ENCODE results near the gene FOXM1. TPM values are rescaled to one million over a fixed set of nuclear protein-coding genes. Genes with fewer than 3 reads are reported as not detected.

The FOXM1 gene
- total and polyA plus RNA-seq, 10 of the 15 experiments (the other 5 are each of a cell fraction or from before 2014, with no cell fraction given) = 15.1 to 63.2 (median 34.2) TPM

DNA sequence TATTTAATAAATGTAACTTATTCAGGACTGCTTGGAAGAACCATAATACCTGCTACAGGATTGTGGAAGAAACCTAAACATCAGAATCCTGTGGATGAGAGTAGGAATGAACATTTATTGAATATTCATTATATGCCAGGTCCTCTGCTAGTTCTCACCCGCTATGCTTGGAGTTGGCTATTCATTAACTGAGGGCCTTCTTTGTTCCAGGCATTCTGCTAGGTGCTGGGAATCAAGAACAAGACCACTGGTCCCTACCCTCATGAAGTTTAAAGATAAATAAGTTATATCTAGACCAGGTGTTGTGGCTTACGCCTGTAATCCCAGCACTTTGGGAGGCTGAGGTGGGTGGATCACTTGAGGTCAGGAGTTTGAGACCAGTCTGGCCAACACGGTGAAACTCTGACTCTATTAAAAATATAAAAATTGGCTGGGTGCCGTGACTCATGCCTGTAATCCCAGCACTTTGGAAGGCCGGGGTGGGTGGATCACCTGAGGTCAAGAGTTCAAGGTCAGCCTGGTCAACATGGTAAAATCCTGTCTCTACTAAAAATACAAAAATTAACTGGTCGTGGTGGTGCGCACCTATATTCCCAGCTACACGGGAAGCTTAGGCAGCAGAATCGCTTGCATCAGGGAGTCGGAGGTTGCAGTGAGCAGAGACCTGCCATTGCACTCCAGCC is 9.9 kb upstream of the FOXM1 start (continued):
- TF ChIP-seq, protein P1, sequence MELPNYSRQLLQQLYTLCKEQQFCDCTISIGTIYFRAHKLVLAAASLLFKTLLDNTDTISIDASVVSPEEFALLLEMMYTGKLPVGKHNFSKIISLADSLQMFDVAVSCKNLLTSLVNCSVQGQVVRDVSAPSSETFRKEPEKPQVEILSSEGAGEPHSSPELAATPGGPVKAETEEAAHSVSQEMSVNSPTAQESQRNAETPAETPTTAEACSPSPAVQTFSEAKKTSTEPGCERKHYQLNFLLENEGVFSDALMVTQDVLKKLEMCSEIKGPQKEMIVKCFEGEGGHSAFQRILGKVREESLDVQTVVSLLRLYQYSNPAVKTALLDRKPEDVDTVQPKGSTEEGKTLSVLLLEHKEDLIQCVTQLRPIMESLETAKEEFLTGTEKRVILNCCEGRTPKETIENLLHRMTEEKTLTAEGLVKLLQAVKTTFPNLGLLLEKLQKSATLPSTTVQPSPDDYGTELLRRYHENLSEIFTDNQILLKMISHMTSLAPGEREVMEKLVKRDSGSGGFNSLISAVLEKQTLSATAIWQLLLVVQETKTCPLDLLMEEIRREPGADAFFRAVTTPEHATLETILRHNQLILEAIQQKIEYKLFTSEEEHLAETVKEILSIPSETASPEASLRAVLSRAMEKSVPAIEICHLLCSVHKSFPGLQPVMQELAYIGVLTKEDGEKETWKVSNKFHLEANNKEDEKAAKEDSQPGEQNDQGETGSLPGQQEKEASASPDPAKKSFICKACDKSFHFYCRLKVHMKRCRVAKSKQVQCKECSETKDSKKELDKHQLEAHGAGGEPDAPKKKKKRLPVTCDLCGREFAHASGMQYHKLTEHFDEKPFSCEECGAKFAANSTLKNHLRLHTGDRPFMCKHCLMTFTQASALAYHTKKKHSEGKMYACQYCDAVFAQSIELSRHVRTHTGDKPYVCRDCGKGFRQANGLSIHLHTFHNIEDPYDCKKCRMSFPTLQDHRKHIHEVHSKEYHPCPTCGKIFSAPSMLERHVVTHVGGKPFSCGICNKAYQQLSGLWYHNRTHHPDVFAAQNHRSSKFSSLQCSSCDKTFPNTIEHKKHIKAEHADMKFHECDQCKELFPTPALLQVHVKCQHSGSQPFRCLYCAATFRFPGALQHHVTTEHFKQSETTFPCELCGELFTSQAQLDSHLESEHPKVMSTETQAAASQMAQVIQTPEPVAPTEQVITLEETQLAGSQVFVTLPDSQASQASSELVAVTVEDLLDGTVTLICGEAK (IDR thresholded peaks at IDR 0.05; ENCODE audit: borderline replicate concordance) = no peak
- no peak for TF ChIP-seq CHD2 (IDR thresholded peaks at IDR 0.05; ENCODE audit: borderline replicate concordance, low read depth, low read length)
- no peak for TF ChIP-seq RB1 (IDR thresholded peaks at IDR 0.05; ENCODE audit: borderline replicate concordance)
- TF ChIP-seq TAF1 (IDR thresholded peaks at IDR 0.05; ENCODE audit: borderline replicate concordance, low read depth, low read length) = no peak
- no peak for TF ChIP-seq ASH2L (IDR thresholded peaks at IDR 0.05; ENCODE audit: borderline replicate concordance, low read depth)

DNA sequence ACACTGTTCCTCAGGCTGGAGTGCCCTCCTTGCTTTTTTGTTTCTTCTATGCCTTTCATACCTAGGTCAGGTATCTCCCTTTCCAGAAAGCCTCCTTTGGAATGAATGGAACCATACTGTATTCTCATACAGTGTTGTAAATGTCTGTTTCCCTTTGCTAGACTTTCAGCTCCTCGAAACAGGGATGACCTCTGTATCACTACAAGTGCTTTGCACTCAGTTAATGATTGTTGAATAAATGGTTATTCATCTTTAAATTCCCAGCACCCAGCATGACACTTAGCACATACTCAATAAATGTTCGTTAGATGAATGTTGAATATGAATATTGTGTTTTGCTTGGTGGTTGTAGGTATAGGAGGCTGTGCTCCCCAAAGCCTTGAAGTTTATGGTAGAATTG is 7.8 kb upstream of the FOXM1 start:
- FAIRE-seq = no peak
- Histone ChIP-seq H3K79me2 (ENCODE audit: control insufficient read depth, insufficient read depth, low read length) (peaks cover 20% of the 10 kb centered on the region), H4K20me1 (ENCODE audit: control insufficient read depth, insufficient read depth) (no peaks in the 10 kb centered on the region), H3K9me3 (replicated peaks; ENCODE audit: control insufficient read depth, insufficient read depth, low read length) (no peaks in the 10 kb centered on the region), H3K4me3 (no peak overlapping the region), H2AFZ (ENCODE audit: control insufficient read depth, low read depth, low read length) (no peak overlapping the region), H3K4me2 (ENCODE audit: control insufficient read depth, insufficient read depth) (no peak overlapping the region), H3K36me3 (ENCODE audit: control insufficient read depth in 2 of 2, insufficient read depth in 2 of 2, low read length in 1 of 2) (peaks cover 0 to 5% of the 10 kb centered on the region in 2 experiments; a peak in 2 of 4 replicates), H3K9ac (ENCODE audit: control insufficient read depth, insufficient read depth, low read length) (no peak overlapping the region), H3K4me1 (ENCODE audit: control insufficient read depth, insufficient read depth, low read length) (no peaks in the 10 kb centered on the region), H3K27me3 (replicated peaks in 1 of 2; ENCODE audit: control insufficient read depth in 2 of 2, insufficient read depth in 2 of 2, low read length in 1 of 2) (no peaks in the 10 kb centered on the region), H3K27ac (ENCODE audit: control insufficient read depth, insufficient read depth) (no peak overlapping the region)
- no peak for DNase-seq (ENCODE audit: low read depth, low spot score)
- CTCF ChIA-PET = interaction anchor here (0.7 to 2.3 kb wide), 9 partner anchors 10 to 153 kb away, joined by 3 to 11 read pairs (median 5); no protein-coding TSS in a partner anchor
- RAD21 ChIA-PET (ENCODE audit: unreplicated experiment) = interaction anchor here (1.0 to 1.1 kb wide), 3 partner anchors 59 to 157 kb away, joined by 3 to 10 read pairs (median 6); no protein-coding TSS in a partner anchor
- in situ Hi-C loops (cut with MboI) (no loop called here), intact Hi-C loops (cut with micrococcal nuclease; ENCODE audit: unreplicated experiment) (loop anchor here (1.0 kb wide), 1 partner anchor 156 kb away; no protein-coding TSS in a partner anchor)
- ATAC-seq = peak; percentile 21
- SMC1A ChIA-PET (ENCODE audit: uncharacterized antibody, unreplicated experiment) = interaction anchor here (0.8 kb wide), 2 partner anchors 60 to 157 kb away, joined by 4 read pairs; no protein-coding TSS in a partner anchor
- POLR2A ChIA-PET = interaction anchor here (0.5 to 0.7 kb wide), 2 partner anchors 10 to 16 kb away, joined by 3 to 5 read pairs; no protein-coding TSS in a partner anchor
- 83% methylated on average over 2 of the region's 2 CpGs for WGBS (ENCODE audit: insufficient coverage, insufficient replicate concordance, low lambda C conversion rate, missing lambda C conversion rate)
- BruUV-seq (replicated peaks) = no TSS peak
- TF ChIP-seq FOS (IDR thresholded peaks at IDR 0.05; ENCODE audit: borderline replicate concordance, extremely low read depth, insufficient read length) = no peak
- TF ChIP-seq, protein P2, sequence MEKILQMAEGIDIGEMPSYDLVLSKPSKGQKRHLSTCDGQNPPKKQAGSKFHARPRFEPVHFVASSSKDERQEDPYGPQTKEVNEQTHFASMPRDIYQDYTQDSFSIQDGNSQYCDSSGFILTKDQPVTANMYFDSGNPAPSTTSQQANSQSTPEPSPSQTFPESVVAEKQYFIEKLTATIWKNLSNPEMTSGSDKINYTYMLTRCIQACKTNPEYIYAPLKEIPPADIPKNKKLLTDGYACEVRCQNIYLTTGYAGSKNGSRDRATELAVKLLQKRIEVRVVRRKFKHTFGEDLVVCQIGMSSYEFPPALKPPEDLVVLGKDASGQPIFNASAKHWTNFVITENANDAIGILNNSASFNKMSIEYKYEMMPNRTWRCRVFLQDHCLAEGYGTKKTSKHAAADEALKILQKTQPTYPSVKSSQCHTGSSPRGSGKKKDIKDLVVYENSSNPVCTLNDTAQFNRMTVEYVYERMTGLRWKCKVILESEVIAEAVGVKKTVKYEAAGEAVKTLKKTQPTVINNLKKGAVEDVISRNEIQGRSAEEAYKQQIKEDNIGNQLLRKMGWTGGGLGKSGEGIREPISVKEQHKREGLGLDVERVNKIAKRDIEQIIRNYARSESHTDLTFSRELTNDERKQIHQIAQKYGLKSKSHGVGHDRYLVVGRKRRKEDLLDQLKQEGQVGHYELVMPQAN (conservative IDR thresholded peaks at IDR 0.05) = no peak
- TF ChIP-seq ASH2L (IDR thresholded peaks at IDR 0.05; ENCODE audit: borderline replicate concordance, low read depth) = no peak

All from GM12878 (cell line).